WTC11 (cell line): ENCODE data around the gene NACC2. TPM values are rescaled to one million over a fixed set of nuclear protein-coding genes. Genes with fewer than 3 reads are reported as not detected.

Experiments
- ATAC-seq: fragments of 200-7000 bp; cut with Tn5 transposase; 2 replicates; pipeline ENCODE4 v1.10.0; 2021; ENCODE audit warnings: mild to moderate bottlenecking, moderate library complexity
- CTCF ChIA-PET: fragments of 300-600 bp; sonication (Branson Sonifier 250); formaldehyde crosslinking; loops from one replicate; lab custom pipeline; 2021; ENCODE audit warnings: antibody characterized with exemption; lab: Charles Lee
- POLR2A ChIA-PET: fragments of 350-600 bp; sonication (Branson Sonifier 250); formaldehyde crosslinking; loops from one replicate; lab custom pipeline; 2021; ENCODE audit warnings: antibody characterized with exemption; lab: Charles Lee
- DNase-seq: peaks from one replicate; pipeline ENCODE4 v3.0.0; 2021; ENCODE audit warnings: low spot score
- H3K27ac Mint-ChIP-seq: 2 replicates; pipeline ENCODE4 v1.8.0; 2021; ENCODE audit warnings: mixed read lengths
- H3K27me3 Mint-ChIP-seq: 2 replicates; pipeline ENCODE4 v1.8.0; 2021; ENCODE audit warnings: low read depth, mild to moderate bottlenecking, moderate library complexity, mixed read lengths
- H3K36me3 Mint-ChIP-seq: 2 replicates; pipeline ENCODE4 v1.8.0; 2021; ENCODE audit warnings: mixed read lengths
- H3K4me1 Mint-ChIP-seq: 2 replicates; pipeline ENCODE4 v1.8.0; 2022; ENCODE audit warnings: mixed read lengths
- H3K4me3 Mint-ChIP-seq: 2 replicates; pipeline ENCODE4 v1.8.0; 2021; ENCODE audit warnings: mild to moderate bottlenecking, moderate library complexity, mixed read lengths
- H3K9me3 Mint-ChIP-seq: 2 replicates; pipeline ENCODE4 v1.8.0; 2021; ENCODE audit warnings: mixed read lengths
- AFF4 ChIP-seq: sonication (generic); formaldehyde crosslinking; IDR thresholded peaks from 2 replicates; pipeline ENCODE4 v1.8.1; 2023; ENCODE audit warnings: mild to moderate bottlenecking, missing genetic modification reagents, borderline replicate concordance
- E2F5 ChIP-seq: sonication (generic); formaldehyde crosslinking; IDR thresholded peaks from 2 replicates; pipeline ENCODE4 v1.8.1; 2022; ENCODE audit warnings: mild to moderate bottlenecking, moderate library complexity, missing genetic modification reagents
- ETV6 ChIP-seq: sonication (generic); formaldehyde crosslinking; IDR thresholded peaks from 2 replicates; pipeline ENCODE4 v1.8.1; 2022; ENCODE audit warnings: mild to moderate bottlenecking, missing genetic modification reagents
- FOXP1 ChIP-seq: sonication (generic); formaldehyde crosslinking; IDR thresholded peaks from 2 replicates; pipeline ENCODE4 v1.8.0; 2022; ENCODE audit warnings: missing genetic modification reagents, mild to moderate bottlenecking, moderate library complexity, borderline replicate concordance
- HMGXB4 ChIP-seq: sonication (generic); formaldehyde crosslinking; IDR thresholded peaks from 2 replicates; pipeline ENCODE4 v1.8.1; 2023; ENCODE audit warnings: mild to moderate bottlenecking, moderate library complexity, missing genetic modification reagents
- NFATC4 ChIP-seq: fragments of 250-450 bp; sonication (Bioruptor Pico); IDR thresholded peaks from 2 replicates; pipeline ENCODE4 v1.9.0; 2021; ENCODE audit warnings: mild to moderate bottlenecking
- SMAD3 ChIP-seq: sonication (generic); formaldehyde crosslinking; IDR thresholded peaks from 2 replicates; pipeline ENCODE4 v1.8.0; 2022; ENCODE audit warnings: missing genetic modification reagents, mild to moderate bottlenecking, borderline replicate concordance
- TEAD4 ChIP-seq: sonication (generic); formaldehyde crosslinking; IDR thresholded peaks from 2 replicates; pipeline ENCODE4 v1.8.0; 2022; ENCODE audit warnings: mild to moderate bottlenecking, missing genetic modification reagents
- ZNF396 ChIP-seq: fragments of 250-450 bp; sonication (Bioruptor Pico); IDR thresholded peaks from 2 replicates; pipeline ENCODE4 v1.8.0; 2021; ENCODE audit warnings: mild to moderate bottlenecking, moderate library complexity, borderline replicate concordance
- total RNA-seq: library from RNA; stranded (reverse); gene quantifications from 3 replicates; pipeline ENCODE4 v1.2.3, GENCODE V29; 2021
- TF ChIP-seq, protein P1 (sequence below): fragments of 250-450 bp; sonication (Bioruptor Pico); IDR thresholded peaks from 2 replicates; pipeline ENCODE4 v1.8.0; 2021; ENCODE audit warnings: mild to moderate bottlenecking
- TF ChIP-seq, protein P2 (sequence below): sonication (generic); formaldehyde crosslinking; IDR thresholded peaks from 2 replicates; pipeline ENCODE4 v1.8.0; 2023; ENCODE audit warnings: missing genetic modification reagents
- TF ChIP-seq, protein P3 (sequence below): sonication (generic); formaldehyde crosslinking; IDR thresholded peaks from 2 replicates; pipeline ENCODE4 v1.8.0; 2023; ENCODE audit warnings: missing genetic modification reagents, mild to moderate bottlenecking, borderline replicate concordance
- TF ChIP-seq, protein P4 (sequence below): sonication (generic); formaldehyde crosslinking; conservative IDR thresholded peaks from 2 replicates; pipeline ENCODE4 v1.8.1; 2023; ENCODE audit warnings: mild to moderate bottlenecking, low read depth, missing genetic modification reagents, moderate library complexity
- TF ChIP-seq, protein P5 (sequence below): sonication (generic); formaldehyde crosslinking; IDR thresholded peaks from 2 replicates; pipeline ENCODE4 v1.8.0; 2022; ENCODE audit warnings: mild to moderate bottlenecking, missing genetic modification reagents

Gene NACC2
- total RNA-seq, 1 experiment from 2014 or later, result 17.1 TPM

DNA sequence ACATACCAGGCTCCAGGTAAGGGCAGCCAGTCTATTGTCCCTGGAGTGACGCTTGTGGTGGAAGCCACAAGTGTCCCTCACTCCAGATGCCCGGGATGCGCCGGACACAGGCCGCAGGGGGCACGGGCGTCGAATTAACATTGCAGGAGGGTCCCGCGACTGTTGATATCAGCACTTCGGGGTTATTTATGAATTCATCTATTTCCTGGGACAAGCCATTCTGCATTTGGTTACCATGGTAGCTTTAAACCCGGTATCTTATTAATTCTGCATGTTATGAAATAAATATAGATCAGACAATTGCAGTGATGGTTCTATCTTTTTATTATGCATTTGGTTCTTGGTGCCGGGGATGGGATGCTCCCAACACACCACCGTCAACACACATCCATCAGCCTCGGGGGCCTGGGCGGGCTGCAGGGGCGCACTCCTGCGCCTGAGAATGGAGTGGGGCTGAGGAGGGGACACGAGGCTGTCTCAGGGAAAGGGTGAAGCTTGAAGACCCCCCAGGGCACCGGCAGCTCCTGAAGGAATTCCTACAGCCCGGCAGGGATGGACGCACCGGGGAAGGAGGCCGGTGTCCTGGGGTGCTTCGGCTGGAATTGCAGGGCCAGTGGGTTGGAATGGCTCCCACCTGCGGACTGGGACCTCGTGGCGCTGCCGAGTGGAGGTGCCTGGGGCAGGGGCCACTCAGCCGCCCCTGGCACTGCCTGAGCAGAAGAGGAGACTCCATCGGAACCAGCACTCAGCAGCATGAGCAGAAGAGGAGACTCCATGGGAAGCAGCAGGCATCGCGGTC is 41.2 kb upstream of the NACC2 start:
- no peaks in the 10 kb centered on the region for H3K9me3 Mint-ChIP-seq
- no peak for ATAC-seq
- peaks cover 14% of the 10 kb centered on the region for H3K27me3 Mint-ChIP-seq
- ChIA-PET POLR2A (no interaction called here), CTCF (interaction anchor here (1.0 kb wide), 2 partner anchors 34 to 94 kb away, joined by 3 read pairs; no protein-coding TSS in a partner anchor)
- peaks cover 15% of the 10 kb centered on the region for H3K4me1 Mint-ChIP-seq
- TF ChIP-seq, protein P1, sequence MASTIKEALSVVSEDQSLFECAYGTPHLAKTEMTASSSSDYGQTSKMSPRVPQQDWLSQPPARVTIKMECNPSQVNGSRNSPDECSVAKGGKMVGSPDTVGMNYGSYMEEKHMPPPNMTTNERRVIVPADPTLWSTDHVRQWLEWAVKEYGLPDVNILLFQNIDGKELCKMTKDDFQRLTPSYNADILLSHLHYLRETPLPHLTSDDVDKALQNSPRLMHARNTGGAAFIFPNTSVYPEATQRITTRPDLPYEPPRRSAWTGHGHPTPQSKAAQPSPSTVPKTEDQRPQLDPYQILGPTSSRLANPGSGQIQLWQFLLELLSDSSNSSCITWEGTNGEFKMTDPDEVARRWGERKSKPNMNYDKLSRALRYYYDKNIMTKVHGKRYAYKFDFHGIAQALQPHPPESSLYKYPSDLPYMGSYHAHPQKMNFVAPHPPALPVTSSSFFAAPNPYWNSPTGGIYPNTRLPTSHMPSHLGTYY (CRISPR knock-in tag), result no peak
- TF ChIP-seq, protein P2, sequence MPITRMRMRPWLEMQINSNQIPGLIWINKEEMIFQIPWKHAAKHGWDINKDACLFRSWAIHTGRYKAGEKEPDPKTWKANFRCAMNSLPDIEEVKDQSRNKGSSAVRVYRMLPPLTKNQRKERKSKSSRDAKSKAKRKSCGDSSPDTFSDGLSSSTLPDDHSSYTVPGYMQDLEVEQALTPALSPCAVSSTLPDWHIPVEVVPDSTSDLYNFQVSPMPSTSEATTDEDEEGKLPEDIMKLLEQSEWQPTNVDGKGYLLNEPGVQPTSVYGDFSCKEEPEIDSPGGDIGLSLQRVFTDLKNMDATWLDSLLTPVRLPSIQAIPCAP (CRISPR knock-in tag), result no peak
- TF ChIP-seq ETV6 (CRISPR knock-in tag), result no peak
- TF ChIP-seq, protein P3, sequence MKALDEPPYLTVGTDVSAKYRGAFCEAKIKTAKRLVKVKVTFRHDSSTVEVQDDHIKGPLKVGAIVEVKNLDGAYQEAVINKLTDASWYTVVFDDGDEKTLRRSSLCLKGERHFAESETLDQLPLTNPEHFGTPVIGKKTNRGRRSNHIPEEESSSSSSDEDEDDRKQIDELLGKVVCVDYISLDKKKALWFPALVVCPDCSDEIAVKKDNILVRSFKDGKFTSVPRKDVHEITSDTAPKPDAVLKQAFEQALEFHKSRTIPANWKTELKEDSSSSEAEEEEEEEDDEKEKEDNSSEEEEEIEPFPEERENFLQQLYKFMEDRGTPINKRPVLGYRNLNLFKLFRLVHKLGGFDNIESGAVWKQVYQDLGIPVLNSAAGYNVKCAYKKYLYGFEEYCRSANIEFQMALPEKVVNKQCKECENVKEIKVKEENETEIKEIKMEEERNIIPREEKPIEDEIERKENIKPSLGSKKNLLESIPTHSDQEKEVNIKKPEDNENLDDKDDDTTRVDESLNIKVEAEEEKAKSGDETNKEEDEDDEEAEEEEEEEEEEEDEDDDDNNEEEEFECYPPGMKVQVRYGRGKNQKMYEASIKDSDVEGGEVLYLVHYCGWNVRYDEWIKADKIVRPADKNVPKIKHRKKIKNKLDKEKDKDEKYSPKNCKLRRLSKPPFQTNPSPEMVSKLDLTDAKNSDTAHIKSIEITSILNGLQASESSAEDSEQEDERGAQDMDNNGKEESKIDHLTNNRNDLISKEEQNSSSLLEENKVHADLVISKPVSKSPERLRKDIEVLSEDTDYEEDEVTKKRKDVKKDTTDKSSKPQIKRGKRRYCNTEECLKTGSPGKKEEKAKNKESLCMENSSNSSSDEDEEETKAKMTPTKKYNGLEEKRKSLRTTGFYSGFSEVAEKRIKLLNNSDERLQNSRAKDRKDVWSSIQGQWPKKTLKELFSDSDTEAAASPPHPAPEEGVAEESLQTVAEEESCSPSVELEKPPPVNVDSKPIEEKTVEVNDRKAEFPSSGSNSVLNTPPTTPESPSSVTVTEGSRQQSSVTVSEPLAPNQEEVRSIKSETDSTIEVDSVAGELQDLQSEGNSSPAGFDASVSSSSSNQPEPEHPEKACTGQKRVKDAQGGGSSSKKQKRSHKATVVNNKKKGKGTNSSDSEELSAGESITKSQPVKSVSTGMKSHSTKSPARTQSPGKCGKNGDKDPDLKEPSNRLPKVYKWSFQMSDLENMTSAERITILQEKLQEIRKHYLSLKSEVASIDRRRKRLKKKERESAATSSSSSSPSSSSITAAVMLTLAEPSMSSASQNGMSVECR (CRISPR knock-in tag), result no peak
- TF ChIP-seq TEAD4 (CRISPR knock-in tag), result no peak
- no peak for TF ChIP-seq FOXP1 (CRISPR knock-in tag)
- TF ChIP-seq, protein P4, sequence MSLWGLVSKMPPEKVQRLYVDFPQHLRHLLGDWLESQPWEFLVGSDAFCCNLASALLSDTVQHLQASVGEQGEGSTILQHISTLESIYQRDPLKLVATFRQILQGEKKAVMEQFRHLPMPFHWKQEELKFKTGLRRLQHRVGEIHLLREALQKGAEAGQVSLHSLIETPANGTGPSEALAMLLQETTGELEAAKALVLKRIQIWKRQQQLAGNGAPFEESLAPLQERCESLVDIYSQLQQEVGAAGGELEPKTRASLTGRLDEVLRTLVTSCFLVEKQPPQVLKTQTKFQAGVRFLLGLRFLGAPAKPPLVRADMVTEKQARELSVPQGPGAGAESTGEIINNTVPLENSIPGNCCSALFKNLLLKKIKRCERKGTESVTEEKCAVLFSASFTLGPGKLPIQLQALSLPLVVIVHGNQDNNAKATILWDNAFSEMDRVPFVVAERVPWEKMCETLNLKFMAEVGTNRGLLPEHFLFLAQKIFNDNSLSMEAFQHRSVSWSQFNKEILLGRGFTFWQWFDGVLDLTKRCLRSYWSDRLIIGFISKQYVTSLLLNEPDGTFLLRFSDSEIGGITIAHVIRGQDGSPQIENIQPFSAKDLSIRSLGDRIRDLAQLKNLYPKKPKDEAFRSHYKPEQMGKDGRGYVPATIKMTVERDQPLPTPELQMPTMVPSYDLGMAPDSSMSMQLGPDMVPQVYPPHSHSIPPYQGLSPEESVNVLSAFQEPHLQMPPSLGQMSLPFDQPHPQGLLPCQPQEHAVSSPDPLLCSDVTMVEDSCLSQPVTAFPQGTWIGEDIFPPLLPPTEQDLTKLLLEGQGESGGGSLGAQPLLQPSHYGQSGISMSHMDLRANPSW, result no peak
- TF ChIP-seq E2F5 (CRISPR knock-in tag), result no peak
- no peak for TF ChIP-seq ZNF396
- TF ChIP-seq SMAD3 (CRISPR knock-in tag), result no peak
- TF ChIP-seq, protein P5, sequence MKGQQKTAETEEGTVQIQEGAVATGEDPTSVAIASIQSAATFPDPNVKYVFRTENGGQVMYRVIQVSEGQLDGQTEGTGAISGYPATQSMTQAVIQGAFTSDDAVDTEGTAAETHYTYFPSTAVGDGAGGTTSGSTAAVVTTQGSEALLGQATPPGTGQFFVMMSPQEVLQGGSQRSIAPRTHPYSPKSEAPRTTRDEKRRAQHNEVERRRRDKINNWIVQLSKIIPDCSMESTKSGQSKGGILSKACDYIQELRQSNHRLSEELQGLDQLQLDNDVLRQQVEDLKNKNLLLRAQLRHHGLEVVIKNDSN (CRISPR knock-in tag), result no peak
- no peak for TF ChIP-seq HMGXB4 (CRISPR knock-in tag)
- TF ChIP-seq AFF4 (CRISPR knock-in tag), result no peak
- TF ChIP-seq NFATC4 (CRISPR knock-in tag), result no peak
- DNase-seq, result no peak
- no peaks in the 10 kb centered on the region for H3K36me3 Mint-ChIP-seq
- H3K4me3 Mint-ChIP-seq, result no peak overlapping the region
- H3K27ac Mint-ChIP-seq, result no peak overlapping the region
